ENCODE data around the gene PCCA.

DNA sequence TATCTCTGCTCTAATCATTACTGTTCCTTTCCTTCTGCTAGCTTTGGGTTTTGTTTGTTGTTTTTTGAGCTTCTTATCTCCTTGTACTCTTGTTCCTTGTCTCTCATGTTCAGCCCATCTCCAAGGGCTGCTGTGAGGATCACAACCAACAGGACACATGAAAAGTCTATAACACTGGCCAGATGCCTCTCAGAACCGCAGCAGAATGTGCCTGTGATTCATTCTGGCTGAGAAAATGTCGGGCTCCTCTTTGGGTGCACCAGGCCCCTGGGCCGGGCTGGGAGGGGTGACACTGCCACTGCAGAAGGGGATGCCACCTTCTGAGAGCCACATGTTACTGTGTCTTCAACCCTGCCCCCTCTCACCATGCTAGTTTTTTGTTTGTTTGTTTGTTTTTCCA is 451.7 kb downstream of the PCCA start:
- TF ChIP-seq SMC3 (IDR thresholded peaks at IDR 0.05) (no peak), MAFK (IDR thresholded peaks at IDR 0.05; ENCODE audit: partially characterized antibody) (no peak), ZSCAN20 (CRISPR knock-in tag; IDR thresholded peaks at IDR 0.05) (no peak), EP300 (IDR thresholded peaks at IDR 0.05) (no peak), RCOR1 (IDR thresholded peaks at IDR 0.05; ENCODE audit: low read depth, low read length) (no peak), CBX2 (IDR thresholded peaks at IDR 0.05; ENCODE audit: borderline replicate concordance, low read depth) (no peak), RAD21 (conservative IDR thresholded peaks at IDR 0.05 in 1 of 2, IDR thresholded peaks at IDR 0.05 in 1 of 2) (no peak), POLR2A (IDR thresholded peaks at IDR 0.05; ENCODE audit: low read length) (no peak), MYC (IDR thresholded peaks at IDR 0.05; ENCODE audit: borderline replicate concordance, low read length) (no peak)
- TF ChIP-seq, protein P1, sequence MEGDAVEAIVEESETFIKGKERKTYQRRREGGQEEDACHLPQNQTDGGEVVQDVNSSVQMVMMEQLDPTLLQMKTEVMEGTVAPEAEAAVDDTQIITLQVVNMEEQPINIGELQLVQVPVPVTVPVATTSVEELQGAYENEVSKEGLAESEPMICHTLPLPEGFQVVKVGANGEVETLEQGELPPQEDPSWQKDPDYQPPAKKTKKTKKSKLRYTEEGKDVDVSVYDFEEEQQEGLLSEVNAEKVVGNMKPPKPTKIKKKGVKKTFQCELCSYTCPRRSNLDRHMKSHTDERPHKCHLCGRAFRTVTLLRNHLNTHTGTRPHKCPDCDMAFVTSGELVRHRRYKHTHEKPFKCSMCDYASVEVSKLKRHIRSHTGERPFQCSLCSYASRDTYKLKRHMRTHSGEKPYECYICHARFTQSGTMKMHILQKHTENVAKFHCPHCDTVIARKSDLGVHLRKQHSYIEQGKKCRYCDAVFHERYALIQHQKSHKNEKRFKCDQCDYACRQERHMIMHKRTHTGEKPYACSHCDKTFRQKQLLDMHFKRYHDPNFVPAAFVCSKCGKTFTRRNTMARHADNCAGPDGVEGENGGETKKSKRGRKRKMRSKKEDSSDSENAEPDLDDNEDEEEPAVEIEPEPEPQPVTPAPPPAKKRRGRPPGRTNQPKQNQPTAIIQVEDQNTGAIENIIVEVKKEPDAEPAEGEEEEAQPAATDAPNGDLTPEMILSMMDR (IDR thresholded peaks at IDR 0.05): no peak
- TF ChIP-seq, protein P2, sequence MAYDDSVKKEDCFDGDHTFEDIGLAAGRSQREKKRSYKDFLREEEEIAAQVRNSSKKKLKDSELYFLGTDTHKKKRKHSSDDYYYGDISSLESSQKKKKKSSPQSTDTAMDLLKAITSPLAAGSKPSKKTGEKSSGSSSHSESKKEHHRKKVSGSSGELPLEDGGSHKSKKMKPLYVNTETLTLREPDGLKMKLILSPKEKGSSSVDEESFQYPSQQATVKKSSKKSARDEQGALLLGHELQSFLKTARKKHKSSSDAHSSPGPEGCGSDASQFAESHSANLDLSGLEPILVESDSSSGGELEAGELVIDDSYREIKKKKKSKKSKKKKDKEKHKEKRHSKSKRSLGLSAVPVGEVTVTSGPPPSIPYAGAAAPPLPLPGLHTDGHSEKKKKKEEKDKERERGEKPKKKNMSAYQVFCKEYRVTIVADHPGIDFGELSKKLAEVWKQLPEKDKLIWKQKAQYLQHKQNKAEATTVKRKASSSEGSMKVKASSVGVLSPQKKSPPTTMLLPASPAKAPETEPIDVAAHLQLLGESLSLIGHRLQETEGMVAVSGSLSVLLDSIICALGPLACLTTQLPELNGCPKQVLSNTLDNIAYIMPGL (CRISPR knock-in tag; IDR thresholded peaks at IDR 0.05; ENCODE audit: borderline replicate concordance): no peak

All from A549 (cell line).